MM.1S (cell line): Measurements from ENCODE around the gene SCGB3A1.

Experiments
- DNase-seq: peaks from one replicate; pipeline ENCODE4 v3.0.0-alpha.2; 2015
- H2AFZ ChIP-seq: fragments of 300-600 bp; sonication (generic); 2 replicates; pipeline ENCODE4 v1.6.0; 2016; ENCODE audit warnings: antibody characterized with exemption, low read length
- H3F3A ChIP-seq: fragments of 300-600 bp; sonication (generic); 2 replicates; pipeline ENCODE4 v1.6.1; 2016; ENCODE audit warnings: mild to moderate bottlenecking, antibody characterized with exemption, low read length, moderate library complexity, mixed read lengths; ENCODE audit not compliant: insufficient read depth
- H3K27ac ChIP-seq: fragments of 300-600 bp; sonication (generic); 2 replicates; pipeline ENCODE4 v1.5.1; 2016; ENCODE audit warnings: mild to moderate bottlenecking, low read length
- H3K27me3 ChIP-seq: fragments of 300-600 bp; sonication (generic); replicated peaks from 2 replicates; pipeline ENCODE4 v1.6.0; 2016; ENCODE audit warnings: low read length; ENCODE audit not compliant: insufficient read depth
- H3K36me3 ChIP-seq: fragments of 300-600 bp; sonication (generic); replicated peaks from 2 replicates; pipeline ENCODE4 v1.6.1; 2016; ENCODE audit warnings: mild to moderate bottlenecking, low read length, mixed read lengths; ENCODE audit not compliant: insufficient read depth
- H3K4me1 ChIP-seq: fragments of 300-600 bp; sonication (generic); 2 replicates; pipeline ENCODE4 v1.6.1; 2016; ENCODE audit warnings: low read length, mixed read lengths
- H3K4me2 ChIP-seq: fragments of 300-600 bp; sonication (generic); 2 replicates; pipeline ENCODE4 v1.6.0; 2016; ENCODE audit warnings: low read depth, low read length
- H3K4me3 ChIP-seq: fragments of 300-600 bp; sonication (generic); 2 replicates; pipeline ENCODE4 v1.5.1; 2016; ENCODE audit warnings: low read length, mixed read lengths
- H3K79me2 ChIP-seq: fragments of 300-600 bp; sonication (generic); 2 replicates; pipeline ENCODE4 v1.6.1; 2016; ENCODE audit warnings: mixed run types, low read length, mixed read lengths
- H3K9ac ChIP-seq: fragments of 300-600 bp; sonication (generic); 2 replicates; pipeline ENCODE4 v1.6.1; 2016; ENCODE audit warnings: low read length, mixed read lengths
- H3K9me2 ChIP-seq: fragments of 300-600 bp; sonication (generic); replicated peaks from 2 replicates; pipeline ENCODE4 v1.6.1; 2016; ENCODE audit warnings: mild to moderate bottlenecking, low read length, mixed read lengths; ENCODE audit not compliant: insufficient read depth
- H3K9me3 ChIP-seq: fragments of 300-600 bp; sonication (generic); replicated peaks from 2 replicates; pipeline ENCODE4 v1.6.1; 2016; ENCODE audit warnings: mild to moderate bottlenecking, low read length, mixed read lengths; ENCODE audit not compliant: insufficient read depth
- H4K20me1 ChIP-seq: fragments of 300-600 bp; sonication (generic); 2 replicates; pipeline ENCODE4 v1.6.1; 2016; ENCODE audit warnings: mild to moderate bottlenecking, low read length, moderate library complexity, mixed read lengths; ENCODE audit not compliant: insufficient read depth
- CTCF ChIP-seq: fragments of 300-600 bp; sonication (generic); IDR thresholded peaks from 2 replicates; pipeline ENCODE4 v1.5.1; 2016; ENCODE audit warnings: antibody characterized with exemption, low read length, mixed read lengths
- EZH2 ChIP-seq: fragments of 300-600 bp; sonication (generic); optimal IDR thresholded peaks from 2 replicates; pipeline ENCODE3; 2017; ENCODE audit warnings: low read depth, mild to moderate bottlenecking, antibody characterized with exemption, low read length, mixed read lengths
- EZH2phosphoT487 ChIP-seq: fragments of 300-600 bp; sonication (generic); IDR thresholded peaks from 2 replicates; pipeline ENCODE4 v1.6.1; 2018; ENCODE audit warnings: antibody characterized with exemption, low read length

Gene SCGB3A1

GRCh38 chr5:180619563-180619915 lies 28.2 kb upstream of the SCGB3A1 start:
- Histone ChIP-seq H3K79me2 (no peaks in the 10 kb centered on the region), H2AFZ (no peak overlapping the region), H3K4me3 (no peak overlapping the region), H4K20me1 (no peaks in the 10 kb centered on the region), H3K4me1 (no peaks in the 10 kb centered on the region), H3K27me3 (peaks cover 32% of the 10 kb centered on the region), H3F3A (no peaks in the 10 kb centered on the region), H3K36me3 (no peaks in the 10 kb centered on the region), H3K4me2 (no peak overlapping the region), H3K9me3 (no peaks in the 10 kb centered on the region), H3K27ac (no peak overlapping the region), H3K9me2 (no peaks in the 10 kb centered on the region), H3K9ac (no peak overlapping the region)
- DNase-seq = no peak
- no peak for TF ChIP-seq EZH2phosphoT487
- TF ChIP-seq CTCF = no peak
- no peak for TF ChIP-seq EZH2

GRCh38 chr5:180618829-180619562 lies 27.7 kb upstream of the SCGB3A1 start:
- Histone ChIP-seq H3K79me2 (no peaks in the 10 kb centered on the region), H3K27me3 (peaks cover 35% of the 10 kb centered on the region), H3K4me1 (no peaks in the 10 kb centered on the region), H3K9me2 (no peaks in the 10 kb centered on the region), H3K4me3 (no peak overlapping the region), H2AFZ (no peak overlapping the region), H3K9ac (no peak overlapping the region), H3K27ac (no peak overlapping the region), H3K36me3 (no peaks in the 10 kb centered on the region), H4K20me1 (no peaks in the 10 kb centered on the region), H3K9me3 (no peaks in the 10 kb centered on the region), H3K4me2 (no peak overlapping the region), H3F3A (no peaks in the 10 kb centered on the region)
- TF ChIP-seq EZH2phosphoT487 (no peak), EZH2 (no peak), CTCF (no peak)
- no peak for DNase-seq

GRCh38 chr5:180618487-180618828 lies 27.2 kb upstream of the SCGB3A1 start:
- Histone ChIP-seq H3K79me2 (no peaks in the 10 kb centered on the region), H4K20me1 (no peaks in the 10 kb centered on the region), H3K9me3 (no peaks in the 10 kb centered on the region), H3K4me1 (no peaks in the 10 kb centered on the region), H3F3A (no peaks in the 10 kb centered on the region), H3K9ac (no peak overlapping the region), H3K36me3 (no peaks in the 10 kb centered on the region), H3K4me2 (no peak overlapping the region), H3K27ac (no peak overlapping the region), H3K9me2 (no peaks in the 10 kb centered on the region), H2AFZ (no peak overlapping the region), H3K4me3 (no peak overlapping the region), H3K27me3 (peaks cover 36% of the 10 kb centered on the region)
- no peak for DNase-seq
- no peak for TF ChIP-seq EZH2
- no peak for TF ChIP-seq EZH2phosphoT487
- TF ChIP-seq CTCF = no peak
